Stimulated activated CD8-positive, alpha-beta memory T cell treated with anti-CD3 and anti-CD28 coated beads, Interleukin-7, amount 100 ng/mL, for 4 hours (primary cell): ENCODE measurements around the gene ZNRF2.

Experiments used
- DNase-seq, 2 donors: peaks; one replicate each; pipeline ENCODE4 v3.0.0-alpha.2; 2020; ENCODE audit warnings: low read depth in 2 of 2

The ZNRF2 gene

GRCh38 chr7:30284298-30285066, at the start of gene ZNRF2:
ZNRF2 (plus strand) TSS chr7:30284597; CDS start chr7:30285358, 761 bp downstream.
- DNase-seq: peak; percentile 98 to 99

GRCh38 chr7:30237271-30237695, 47.1 kb upstream of the ZNRF2 start:
- DNase-seq: no peak

GRCh38 chr7:30238721-30239441, 45.5 kb upstream of the ZNRF2 start:
- DNase-seq: no peak

- no peak for DNase-seq
Measured at GRCh38 chr7:30240106-30240800, 44.1 kb upstream of the ZNRF2 start.

- DNase-seq: no peak
Measured at GRCh38 chr7:30241767-30242166, 42.6 kb upstream of the ZNRF2 start.

GRCh38 chr7:30244340-30244739, 40.1 kb upstream of the ZNRF2 start:
- no peak for DNase-seq

GRCh38 chr7:30245913-30246312, 38.5 kb upstream of the ZNRF2 start:
- DNase-seq: no peak

- no peak for DNase-seq
Measured at GRCh38 chr7:30246392-30246791, 38.0 kb upstream of the ZNRF2 start.

GRCh38 chr7:30247541-30248401, 36.6 kb upstream of the ZNRF2 start:
- no peak for DNase-seq

- no peak for DNase-seq
Measured at GRCh38 chr7:30249316-30249715, 35.1 kb upstream of the ZNRF2 start.

- no peak for DNase-seq
Measured at GRCh38 chr7:30249986-30250774, 34.2 kb upstream of the ZNRF2 start.

GRCh38 chr7:30251708-30252329, 32.6 kb upstream of the ZNRF2 start:
- no peak for DNase-seq

GRCh38 chr7:30252885-30253795, 31.3 kb upstream of the ZNRF2 start:
- no peak for DNase-seq

GRCh38 chr7:30253796-30254165, 30.6 kb upstream of the ZNRF2 start:
- DNase-seq: no peak

- DNase-seq: no peak
Measured at GRCh38 chr7:30254248-30254647, 30.1 kb upstream of the ZNRF2 start.

GRCh38 chr7:30254717-30255063, 29.7 kb upstream of the ZNRF2 start:
- DNase-seq: no peak

- no peak for DNase-seq
Measured at GRCh38 chr7:30255064-30255769, 29.2 kb upstream of the ZNRF2 start.

GRCh38 chr7:30256349-30256858, 28.0 kb upstream of the ZNRF2 start:
- DNase-seq: no peak
